ENCODE results near the gene DOK5.

GRCh38 chr20:54585217-54585616 lies 109.8 kb downstream of the DOK5 start:
- TF ChIP-seq MAX (IDR thresholded peaks at IDR 0.05), result no peak
- TF ChIP-seq EP300 (IDR thresholded peaks at IDR 0.05; ENCODE audit: borderline replicate concordance), result no peak
- TF ChIP-seq EGR1 (IDR thresholded peaks at IDR 0.05), result no peak
- no peak for TF ChIP-seq ZBTB7A (IDR thresholded peaks at IDR 0.05; ENCODE audit: low read depth)
- no peak for TF ChIP-seq YY1 (IDR thresholded peaks at IDR 0.05; ENCODE audit: low read depth)
- TF ChIP-seq TAF1 (IDR thresholded peaks at IDR 0.05; ENCODE audit: low read depth), result no peak
- no peak for TF ChIP-seq TEAD4 (IDR thresholded peaks at IDR 0.05)
- no peak for TF ChIP-seq NFIC (IDR thresholded peaks at IDR 0.05)
- TF ChIP-seq CEBPB (IDR thresholded peaks at IDR 0.05), result no peak
- no peak for TF ChIP-seq RAD21 (IDR thresholded peaks at IDR 0.05; ENCODE audit: low read depth)
- TF ChIP-seq CREB1 (IDR thresholded peaks at IDR 0.05; ENCODE audit: low read depth), result no peak
